MM.1S (cell line): ENCODE measurements around the gene SCUBE2.

ENCODE experiments used
- DNase-seq: peaks from one replicate; pipeline ENCODE4 v3.0.0-alpha.2; 2015
- H2AFZ ChIP-seq: fragments of 300-600 bp; sonication (generic); 2 replicates; pipeline ENCODE4 v1.6.0; 2016; ENCODE audit warnings: antibody characterized with exemption, low read length
- H3F3A ChIP-seq: fragments of 300-600 bp; sonication (generic); 2 replicates; pipeline ENCODE4 v1.6.1; 2016; ENCODE audit warnings: mild to moderate bottlenecking, antibody characterized with exemption, low read length, moderate library complexity, mixed read lengths; ENCODE audit not compliant: insufficient read depth
- H3K27ac ChIP-seq: fragments of 300-600 bp; sonication (generic); 2 replicates; pipeline ENCODE4 v1.5.1; 2016; ENCODE audit warnings: mild to moderate bottlenecking, low read length
- H3K27me3 ChIP-seq: fragments of 300-600 bp; sonication (generic); replicated peaks from 2 replicates; pipeline ENCODE4 v1.6.0; 2016; ENCODE audit warnings: low read length; ENCODE audit not compliant: insufficient read depth
- H3K36me3 ChIP-seq: fragments of 300-600 bp; sonication (generic); replicated peaks from 2 replicates; pipeline ENCODE4 v1.6.1; 2016; ENCODE audit warnings: mild to moderate bottlenecking, low read length, mixed read lengths; ENCODE audit not compliant: insufficient read depth
- H3K4me1 ChIP-seq: fragments of 300-600 bp; sonication (generic); 2 replicates; pipeline ENCODE4 v1.6.1; 2016; ENCODE audit warnings: low read length, mixed read lengths
- H3K4me2 ChIP-seq: fragments of 300-600 bp; sonication (generic); 2 replicates; pipeline ENCODE4 v1.6.0; 2016; ENCODE audit warnings: low read depth, low read length
- H3K4me3 ChIP-seq: fragments of 300-600 bp; sonication (generic); 2 replicates; pipeline ENCODE4 v1.5.1; 2016; ENCODE audit warnings: low read length, mixed read lengths
- H3K79me2 ChIP-seq: fragments of 300-600 bp; sonication (generic); 2 replicates; pipeline ENCODE4 v1.6.1; 2016; ENCODE audit warnings: mixed run types, low read length, mixed read lengths
- H3K9ac ChIP-seq: fragments of 300-600 bp; sonication (generic); 2 replicates; pipeline ENCODE4 v1.6.1; 2016; ENCODE audit warnings: low read length, mixed read lengths
- H3K9me2 ChIP-seq: fragments of 300-600 bp; sonication (generic); replicated peaks from 2 replicates; pipeline ENCODE4 v1.6.1; 2016; ENCODE audit warnings: mild to moderate bottlenecking, low read length, mixed read lengths; ENCODE audit not compliant: insufficient read depth
- H3K9me3 ChIP-seq: fragments of 300-600 bp; sonication (generic); replicated peaks from 2 replicates; pipeline ENCODE4 v1.6.1; 2016; ENCODE audit warnings: mild to moderate bottlenecking, low read length, mixed read lengths; ENCODE audit not compliant: insufficient read depth
- H4K20me1 ChIP-seq: fragments of 300-600 bp; sonication (generic); 2 replicates; pipeline ENCODE4 v1.6.1; 2016; ENCODE audit warnings: mild to moderate bottlenecking, low read length, moderate library complexity, mixed read lengths; ENCODE audit not compliant: insufficient read depth
- CTCF ChIP-seq: fragments of 300-600 bp; sonication (generic); IDR thresholded peaks from 2 replicates; pipeline ENCODE4 v1.5.1; 2016; ENCODE audit warnings: antibody characterized with exemption, low read length, mixed read lengths
- EZH2 ChIP-seq: fragments of 300-600 bp; sonication (generic); optimal IDR thresholded peaks from 2 replicates; pipeline ENCODE3; 2017; ENCODE audit warnings: low read depth, mild to moderate bottlenecking, antibody characterized with exemption, low read length, mixed read lengths
- EZH2phosphoT487 ChIP-seq: fragments of 300-600 bp; sonication (generic); IDR thresholded peaks from 2 replicates; pipeline ENCODE4 v1.6.1; 2018; ENCODE audit warnings: antibody characterized with exemption, low read length

SCUBE2 gene

GRCh38 chr11:9061807-9062206 is 29.6 kb downstream of the SCUBE2 start:
- no peak overlapping the region for H3K4me3 ChIP-seq
- H3K9me2 ChIP-seq = no peaks in the 10 kb centered on the region
- peaks cover 11% of the 10 kb centered on the region for H3K4me1 ChIP-seq
- no peak overlapping the region for H2AFZ ChIP-seq
- H3F3A ChIP-seq = no peaks in the 10 kb centered on the region
- no peak overlapping the region for H3K4me2 ChIP-seq
- H3K9me3 ChIP-seq = no peaks in the 10 kb centered on the region
- H3K27me3 ChIP-seq = peaks cover 17% of the 10 kb centered on the region
- H3K27ac ChIP-seq = no peak overlapping the region
- no peak for DNase-seq
- H3K79me2 ChIP-seq = no peaks in the 10 kb centered on the region
- no peaks in the 10 kb centered on the region for H3K36me3 ChIP-seq
- TF ChIP-seq CTCF = no peak
- TF ChIP-seq EZH2phosphoT487 = no peak
- no peak overlapping the region for H3K9ac ChIP-seq
- H4K20me1 ChIP-seq = no peaks in the 10 kb centered on the region

DNA sequence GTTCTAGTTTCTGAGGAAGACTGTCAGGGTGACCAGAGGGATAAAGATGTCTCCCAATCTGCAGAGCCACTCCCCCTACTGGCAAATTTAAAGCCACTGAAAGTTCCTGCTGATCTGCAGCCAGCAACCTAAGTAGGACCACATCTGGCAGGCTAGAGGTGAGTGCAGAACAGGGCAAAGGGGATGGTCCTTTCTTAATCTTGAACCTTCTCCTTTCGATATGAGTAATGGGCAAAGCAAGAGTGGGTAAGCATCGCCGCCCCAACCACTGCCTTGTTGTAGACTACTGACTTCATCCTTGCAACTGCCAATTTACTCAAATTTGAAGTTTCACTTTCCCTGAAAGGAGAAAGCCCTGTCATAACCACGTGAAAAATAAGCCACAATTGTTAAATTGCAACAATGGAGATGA is 30.7 kb downstream of the SCUBE2 start:
- no peaks in the 10 kb centered on the region for H3K9me2 ChIP-seq
- no peak overlapping the region for H3K27ac ChIP-seq
- peaks cover 17% of the 10 kb centered on the region for H3K27me3 ChIP-seq
- H4K20me1 ChIP-seq = no peaks in the 10 kb centered on the region
- H3K4me2 ChIP-seq = peak overlapping the region; percentile 27
- no peak overlapping the region for H2AFZ ChIP-seq
- H3K4me3 ChIP-seq = no peak overlapping the region
- H3K36me3 ChIP-seq = no peaks in the 10 kb centered on the region
- no peaks in the 10 kb centered on the region for H3K79me2 ChIP-seq
- peaks cover 11% of the 10 kb centered on the region for H3K4me1 ChIP-seq
- H3K9ac ChIP-seq = no peak overlapping the region
- H3F3A ChIP-seq = no peaks in the 10 kb centered on the region
- H3K9me3 ChIP-seq = no peaks in the 10 kb centered on the region
- DNase-seq = peak; percentile 51
- TF ChIP-seq EZH2 (no peak), CTCF (peak; percentile 54), EZH2phosphoT487 (no peak)

DNA sequence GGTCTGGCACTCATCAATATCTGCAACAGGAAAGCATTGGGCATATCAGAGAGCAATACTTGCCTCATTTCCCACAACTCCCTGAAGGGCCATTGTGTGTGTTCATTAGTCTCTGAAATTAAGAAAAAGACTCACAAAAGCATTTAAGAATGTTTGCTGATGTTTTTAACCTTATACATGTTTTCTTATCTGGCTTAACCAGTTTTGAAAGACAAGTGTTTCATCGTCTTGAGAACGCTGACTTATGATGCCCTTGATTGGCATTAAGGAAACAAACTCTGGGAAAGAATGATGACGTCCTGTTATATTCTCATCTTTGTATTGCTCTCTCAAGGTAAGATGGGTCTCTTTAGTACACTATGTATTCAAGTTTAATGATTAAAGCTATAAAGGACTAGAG is 32.0 kb downstream of the SCUBE2 start:
- Histone ChIP-seq H3K9me2 (no peaks in the 10 kb centered on the region), H2AFZ (no peak overlapping the region), H3K4me3 (no peak overlapping the region), H3K79me2 (no peaks in the 10 kb centered on the region), H3K36me3 (no peaks in the 10 kb centered on the region), H4K20me1 (no peaks in the 10 kb centered on the region), H3K4me2 (no peak overlapping the region), H3K27ac (no peak overlapping the region), H3F3A (no peaks in the 10 kb centered on the region), H3K4me1 (peaks cover 11% of the 10 kb centered on the region), H3K9ac (no peak overlapping the region), H3K9me3 (no peaks in the 10 kb centered on the region), H3K27me3 (peaks cover 17% of the 10 kb centered on the region)
- no peak for TF ChIP-seq EZH2
- TF ChIP-seq CTCF = no peak
- TF ChIP-seq EZH2phosphoT487 = no peak
- DNase-seq = no peak
